ENCODE data around the gene NT5M. TPM values are rescaled to one million over a fixed set of nuclear protein-coding genes. Genes with fewer than 3 reads are reported as not detected.

NT5M gene
- total and polyA plus RNA-seq, 9 of the 15 experiments (the other 6 are each of a cell fraction or from before 2014, with no cell fraction given): 0.24 to 10.1 (median 3.4) TPM

DNA sequence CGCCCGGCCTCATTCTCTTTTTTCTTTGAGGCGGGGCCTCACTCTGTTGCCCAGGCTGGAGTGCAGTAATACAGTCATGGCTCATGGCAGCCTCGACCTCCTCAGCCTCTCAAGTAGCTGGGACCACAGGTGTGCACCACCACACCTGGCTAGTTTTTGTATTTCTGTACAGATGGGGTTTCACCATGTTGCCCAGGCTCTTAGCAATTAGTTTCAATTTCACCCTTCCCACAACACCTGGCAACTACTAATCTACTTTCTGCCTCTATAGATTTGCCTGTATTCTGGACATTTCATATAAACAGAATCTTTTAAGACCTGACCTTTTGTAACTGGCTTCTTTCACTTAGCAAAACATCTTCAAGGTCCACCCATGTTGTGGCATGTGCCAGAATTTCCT is 8.0 kb upstream of the NT5M start (continued):
- TF ChIP-seq, protein P1, sequence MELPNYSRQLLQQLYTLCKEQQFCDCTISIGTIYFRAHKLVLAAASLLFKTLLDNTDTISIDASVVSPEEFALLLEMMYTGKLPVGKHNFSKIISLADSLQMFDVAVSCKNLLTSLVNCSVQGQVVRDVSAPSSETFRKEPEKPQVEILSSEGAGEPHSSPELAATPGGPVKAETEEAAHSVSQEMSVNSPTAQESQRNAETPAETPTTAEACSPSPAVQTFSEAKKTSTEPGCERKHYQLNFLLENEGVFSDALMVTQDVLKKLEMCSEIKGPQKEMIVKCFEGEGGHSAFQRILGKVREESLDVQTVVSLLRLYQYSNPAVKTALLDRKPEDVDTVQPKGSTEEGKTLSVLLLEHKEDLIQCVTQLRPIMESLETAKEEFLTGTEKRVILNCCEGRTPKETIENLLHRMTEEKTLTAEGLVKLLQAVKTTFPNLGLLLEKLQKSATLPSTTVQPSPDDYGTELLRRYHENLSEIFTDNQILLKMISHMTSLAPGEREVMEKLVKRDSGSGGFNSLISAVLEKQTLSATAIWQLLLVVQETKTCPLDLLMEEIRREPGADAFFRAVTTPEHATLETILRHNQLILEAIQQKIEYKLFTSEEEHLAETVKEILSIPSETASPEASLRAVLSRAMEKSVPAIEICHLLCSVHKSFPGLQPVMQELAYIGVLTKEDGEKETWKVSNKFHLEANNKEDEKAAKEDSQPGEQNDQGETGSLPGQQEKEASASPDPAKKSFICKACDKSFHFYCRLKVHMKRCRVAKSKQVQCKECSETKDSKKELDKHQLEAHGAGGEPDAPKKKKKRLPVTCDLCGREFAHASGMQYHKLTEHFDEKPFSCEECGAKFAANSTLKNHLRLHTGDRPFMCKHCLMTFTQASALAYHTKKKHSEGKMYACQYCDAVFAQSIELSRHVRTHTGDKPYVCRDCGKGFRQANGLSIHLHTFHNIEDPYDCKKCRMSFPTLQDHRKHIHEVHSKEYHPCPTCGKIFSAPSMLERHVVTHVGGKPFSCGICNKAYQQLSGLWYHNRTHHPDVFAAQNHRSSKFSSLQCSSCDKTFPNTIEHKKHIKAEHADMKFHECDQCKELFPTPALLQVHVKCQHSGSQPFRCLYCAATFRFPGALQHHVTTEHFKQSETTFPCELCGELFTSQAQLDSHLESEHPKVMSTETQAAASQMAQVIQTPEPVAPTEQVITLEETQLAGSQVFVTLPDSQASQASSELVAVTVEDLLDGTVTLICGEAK (IDR thresholded peaks at IDR 0.05): no peak
- TF ChIP-seq, protein P1 (CRISPR knock-in tag; IDR thresholded peaks at IDR 0.05): no peak
- no peak for TF ChIP-seq POLR2AphosphoS5 (IDR thresholded peaks at IDR 0.05; ENCODE audit: control insufficient read depth, insufficient read depth, low read depth, low read length)
- TF ChIP-seq, protein P2, sequence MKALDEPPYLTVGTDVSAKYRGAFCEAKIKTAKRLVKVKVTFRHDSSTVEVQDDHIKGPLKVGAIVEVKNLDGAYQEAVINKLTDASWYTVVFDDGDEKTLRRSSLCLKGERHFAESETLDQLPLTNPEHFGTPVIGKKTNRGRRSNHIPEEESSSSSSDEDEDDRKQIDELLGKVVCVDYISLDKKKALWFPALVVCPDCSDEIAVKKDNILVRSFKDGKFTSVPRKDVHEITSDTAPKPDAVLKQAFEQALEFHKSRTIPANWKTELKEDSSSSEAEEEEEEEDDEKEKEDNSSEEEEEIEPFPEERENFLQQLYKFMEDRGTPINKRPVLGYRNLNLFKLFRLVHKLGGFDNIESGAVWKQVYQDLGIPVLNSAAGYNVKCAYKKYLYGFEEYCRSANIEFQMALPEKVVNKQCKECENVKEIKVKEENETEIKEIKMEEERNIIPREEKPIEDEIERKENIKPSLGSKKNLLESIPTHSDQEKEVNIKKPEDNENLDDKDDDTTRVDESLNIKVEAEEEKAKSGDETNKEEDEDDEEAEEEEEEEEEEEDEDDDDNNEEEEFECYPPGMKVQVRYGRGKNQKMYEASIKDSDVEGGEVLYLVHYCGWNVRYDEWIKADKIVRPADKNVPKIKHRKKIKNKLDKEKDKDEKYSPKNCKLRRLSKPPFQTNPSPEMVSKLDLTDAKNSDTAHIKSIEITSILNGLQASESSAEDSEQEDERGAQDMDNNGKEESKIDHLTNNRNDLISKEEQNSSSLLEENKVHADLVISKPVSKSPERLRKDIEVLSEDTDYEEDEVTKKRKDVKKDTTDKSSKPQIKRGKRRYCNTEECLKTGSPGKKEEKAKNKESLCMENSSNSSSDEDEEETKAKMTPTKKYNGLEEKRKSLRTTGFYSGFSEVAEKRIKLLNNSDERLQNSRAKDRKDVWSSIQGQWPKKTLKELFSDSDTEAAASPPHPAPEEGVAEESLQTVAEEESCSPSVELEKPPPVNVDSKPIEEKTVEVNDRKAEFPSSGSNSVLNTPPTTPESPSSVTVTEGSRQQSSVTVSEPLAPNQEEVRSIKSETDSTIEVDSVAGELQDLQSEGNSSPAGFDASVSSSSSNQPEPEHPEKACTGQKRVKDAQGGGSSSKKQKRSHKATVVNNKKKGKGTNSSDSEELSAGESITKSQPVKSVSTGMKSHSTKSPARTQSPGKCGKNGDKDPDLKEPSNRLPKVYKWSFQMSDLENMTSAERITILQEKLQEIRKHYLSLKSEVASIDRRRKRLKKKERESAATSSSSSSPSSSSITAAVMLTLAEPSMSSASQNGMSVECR (CRISPR knock-in tag; IDR thresholded peaks at IDR 0.05): no peak

Measured in K562 (cell line).